HG03565 (cell line): ENCODE data around the gene SRRM3.
A peak's percentile ranks its signal among the peaks of the same experiment; 100 is the strongest.
"Not testable (repeated sequence)": the region's sequence is repeated elsewhere in the genome, so short reads cannot be mapped to it uniquely, and the experiment has no call there.

Experiments used
- ATAC-seq: cut with Tn5 transposase; IDR thresholded peaks from one replicate; pipeline ENCODE4 v1.9.1; 2021; ENCODE audit warnings: mild to moderate bottlenecking, moderate library complexity; ENCODE audit not compliant: unreplicated experiment

SRRM3 gene

DNA sequence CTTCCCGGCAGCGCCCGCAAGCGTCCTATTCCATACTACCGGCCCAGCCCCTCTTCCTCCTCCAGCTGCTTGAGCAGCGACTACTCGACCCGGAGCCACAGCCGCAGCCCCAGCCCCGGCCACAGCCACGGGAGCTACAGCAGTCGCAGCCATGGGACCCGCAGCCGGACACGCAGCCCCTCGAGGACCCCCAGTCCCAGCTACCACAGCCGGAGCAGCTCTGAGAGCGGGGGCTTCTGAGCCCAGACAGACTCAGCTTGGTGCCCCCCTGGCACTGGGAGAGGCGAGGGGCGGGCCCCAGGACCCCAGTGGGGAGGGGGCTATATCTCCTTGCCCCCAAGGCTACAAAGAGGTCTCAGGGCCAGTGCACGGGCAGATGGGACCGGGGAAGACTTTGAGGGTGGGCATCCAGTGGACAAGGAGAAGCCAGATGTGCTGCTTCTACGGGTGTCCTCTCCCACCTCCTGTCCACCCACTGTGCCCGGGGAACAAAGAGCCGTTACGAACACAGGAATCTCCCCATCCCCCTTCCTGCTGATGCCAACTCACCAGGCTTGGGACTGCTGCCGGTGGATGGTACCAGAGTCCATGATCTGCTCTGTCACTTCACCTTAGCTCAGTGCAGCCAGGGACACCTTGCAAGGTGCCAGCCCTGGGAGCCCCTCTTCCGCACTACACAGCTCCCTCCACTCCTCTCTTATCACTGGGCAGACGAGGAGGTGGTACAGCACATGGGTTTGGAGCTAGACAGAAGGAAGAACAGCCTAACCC lies 84.1 kb downstream of the SRRM3 start:
- no peak for ATAC-seq

- no peak for ATAC-seq
These were observed 85.2 kb downstream of the SRRM3 start for GRCh38 chr7:76286842-76287403.

DNA sequence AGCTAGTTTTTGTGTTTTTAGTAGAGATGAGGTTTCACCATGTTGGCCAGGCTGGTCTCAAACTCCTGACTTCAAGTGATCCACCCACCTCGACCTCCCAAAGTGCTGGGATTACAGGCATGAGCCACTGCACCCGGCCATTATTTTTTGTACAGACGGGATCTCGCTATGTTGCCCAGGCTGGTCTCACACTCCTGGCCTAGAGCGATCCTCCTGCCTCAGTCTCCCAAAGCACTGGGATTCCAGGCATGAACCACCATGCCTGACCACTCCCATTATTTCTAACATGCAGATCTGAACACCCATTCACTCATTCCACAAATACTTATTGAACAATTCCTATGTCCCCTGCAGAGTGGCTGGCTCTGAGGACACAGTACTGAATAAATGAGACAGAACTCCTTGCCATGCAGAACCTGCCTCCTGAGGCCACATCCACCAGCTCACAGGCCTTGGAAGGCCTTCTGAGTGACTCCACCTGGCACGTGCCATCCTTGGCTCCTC lies 89.2 kb downstream of the SRRM3 start:
- ATAC-seq, result not testable (repeated sequence)

DNA sequence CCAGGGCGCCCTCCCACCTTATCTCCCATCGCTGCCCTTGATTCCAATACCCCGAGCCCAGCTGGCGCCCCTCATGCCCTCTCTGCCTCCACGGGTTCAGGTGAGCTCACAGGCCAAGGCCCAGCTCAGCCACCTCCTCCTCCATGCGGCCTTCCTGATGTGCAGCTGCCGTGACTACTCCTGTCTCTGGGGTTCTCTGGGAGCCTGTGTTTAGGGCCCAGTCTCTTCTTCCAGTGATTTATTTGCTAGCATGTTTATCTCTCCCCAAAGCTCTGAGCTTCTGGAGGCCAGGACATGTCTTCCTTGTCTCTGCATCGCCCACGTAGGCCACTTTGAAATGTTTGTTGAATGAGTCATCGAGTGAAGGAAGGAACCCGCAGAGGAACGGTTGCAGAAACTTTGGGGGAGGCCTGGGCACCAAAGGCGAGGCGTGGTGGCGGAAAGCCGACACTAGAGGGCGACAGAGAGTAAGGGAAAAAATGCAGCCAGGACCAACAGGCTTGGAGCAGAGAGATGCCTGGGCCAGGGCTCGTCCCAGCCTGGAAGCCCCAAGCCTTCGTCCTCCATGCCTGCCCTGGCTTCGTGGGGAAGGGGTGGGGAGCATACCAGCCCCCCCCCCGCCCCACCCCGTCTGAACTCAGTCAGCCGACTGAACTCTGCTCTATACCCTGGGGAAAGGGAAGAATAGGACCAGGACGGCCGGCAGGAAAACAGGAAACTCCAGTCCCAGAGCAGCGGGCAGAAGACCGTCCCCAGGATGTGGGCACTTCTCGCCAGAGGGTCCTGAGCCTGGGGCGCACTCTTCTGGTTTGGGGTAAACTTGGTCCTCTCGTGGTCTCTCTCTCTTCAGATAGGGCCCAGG lies 89.9 kb downstream of the SRRM3 start:
- ATAC-seq, result peak; percentile 49

- ATAC-seq, result no peak
These were observed 90.5 kb downstream of the SRRM3 start for GRCh38 chr7:76292213-76292573.

- ATAC-seq, result not testable (repeated sequence)
These were observed 91.2 kb downstream of the SRRM3 start for GRCh38 chr7:76292911-76293310.

DNA sequence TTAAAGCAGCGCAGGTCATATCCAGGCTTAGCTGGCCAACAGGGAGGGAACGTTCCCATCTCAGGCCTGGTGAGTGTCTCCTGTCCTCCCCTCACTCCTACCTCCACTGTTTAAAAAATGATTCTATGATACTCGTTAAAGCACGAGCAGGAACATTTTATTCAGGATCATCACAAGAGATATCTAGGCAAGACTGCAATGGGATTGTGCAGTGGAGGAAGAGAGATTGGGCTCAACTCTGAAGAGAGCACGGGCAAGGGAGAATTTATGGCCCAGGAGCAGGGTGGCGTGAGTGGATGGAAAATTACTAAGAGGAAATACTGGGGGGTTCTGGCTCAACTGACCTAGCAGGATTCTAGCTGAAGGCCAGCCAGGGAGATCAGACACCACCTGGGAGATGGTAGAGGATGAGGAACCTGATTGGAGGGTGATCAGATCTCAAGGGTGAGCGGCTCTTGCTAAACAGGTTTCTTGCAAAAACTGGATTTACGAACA lies 91.8 kb downstream of the SRRM3 start:
- no peak for ATAC-seq

- no peak for ATAC-seq
These were observed 92.8 kb downstream of the SRRM3 start for GRCh38 chr7:76294344-76295024.

DNA sequence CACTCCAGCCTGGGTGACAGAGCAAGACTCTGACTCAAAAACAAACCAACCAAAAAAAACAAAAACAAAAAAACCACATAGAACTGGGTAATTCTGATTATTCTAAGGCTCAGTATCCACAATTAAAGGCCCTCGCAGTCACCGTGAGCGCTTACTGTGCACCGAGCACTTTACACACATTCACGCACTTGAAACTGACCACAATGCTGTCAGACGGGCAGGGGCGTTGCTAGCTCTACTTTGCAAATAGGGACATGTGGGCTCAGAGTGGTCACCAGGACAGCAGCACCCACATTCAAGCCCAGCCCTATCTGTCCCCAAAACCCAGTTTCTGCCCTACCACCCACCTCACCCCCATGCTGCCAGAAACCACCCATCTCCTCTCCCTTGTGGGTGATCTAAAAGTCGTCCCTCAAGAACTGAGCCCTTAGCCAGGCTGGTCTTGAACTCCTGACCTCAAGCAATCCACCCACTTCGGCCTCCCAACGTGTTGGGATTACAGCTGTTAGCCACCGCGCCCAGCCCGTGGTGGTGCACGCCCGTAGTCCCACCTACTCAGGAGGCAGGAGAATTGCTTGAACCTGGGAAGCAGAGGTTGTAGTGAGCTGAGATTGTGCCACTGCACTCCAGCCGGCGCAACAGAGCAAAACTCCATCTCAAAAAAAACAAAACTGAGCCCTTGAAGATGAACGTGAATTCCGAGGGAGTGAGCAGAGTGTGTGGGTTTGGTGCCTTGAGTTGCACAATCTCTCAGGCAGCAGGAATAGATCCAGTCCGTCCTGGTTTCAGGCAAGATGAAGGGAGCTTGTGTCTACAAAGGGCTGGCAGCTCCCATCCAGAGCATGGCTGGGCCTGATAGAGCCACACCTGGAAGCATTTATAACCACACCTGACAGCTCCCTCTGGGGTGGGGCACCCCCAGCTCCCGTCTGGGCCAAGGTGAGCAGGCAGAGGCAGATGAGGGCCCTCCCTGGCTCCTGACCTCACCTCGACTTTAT lies 95.3 kb downstream of the SRRM3 start:
- ATAC-seq, result no peak

GRCh38 chr7:76300166-76300731 lies 98.6 kb downstream of the SRRM3 start:
- ATAC-seq, result no peak

DNA sequence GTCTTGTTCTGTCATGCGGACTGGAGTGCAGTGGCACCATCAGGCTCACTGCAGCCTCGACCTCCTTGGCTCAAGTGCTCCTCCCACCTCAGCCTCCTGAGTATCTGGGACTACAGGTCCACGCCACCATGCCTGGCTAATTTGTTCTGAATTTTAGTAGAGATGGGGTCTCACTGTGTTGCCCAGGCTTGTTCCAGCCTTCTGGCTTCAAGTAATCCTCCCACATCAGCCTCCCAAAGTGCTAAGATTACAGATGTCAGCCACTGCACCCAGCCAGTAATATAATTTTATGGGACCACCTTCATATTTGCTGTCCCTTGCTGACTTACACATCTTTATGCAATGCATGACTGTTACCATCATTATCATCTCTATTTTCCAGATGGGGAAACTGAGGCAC lies 99.3 kb downstream of the SRRM3 start:
- no peak for ATAC-seq

GRCh38 chr7:76302347-76303201 lies 100.9 kb downstream of the SRRM3 start, which contains the start of gene HSPB1:
HSPB1 (plus strand) TSS chr7:76302673; CDS start chr7:76302713, 40 bp downstream.
- peak; percentile 45 for ATAC-seq

DNA sequence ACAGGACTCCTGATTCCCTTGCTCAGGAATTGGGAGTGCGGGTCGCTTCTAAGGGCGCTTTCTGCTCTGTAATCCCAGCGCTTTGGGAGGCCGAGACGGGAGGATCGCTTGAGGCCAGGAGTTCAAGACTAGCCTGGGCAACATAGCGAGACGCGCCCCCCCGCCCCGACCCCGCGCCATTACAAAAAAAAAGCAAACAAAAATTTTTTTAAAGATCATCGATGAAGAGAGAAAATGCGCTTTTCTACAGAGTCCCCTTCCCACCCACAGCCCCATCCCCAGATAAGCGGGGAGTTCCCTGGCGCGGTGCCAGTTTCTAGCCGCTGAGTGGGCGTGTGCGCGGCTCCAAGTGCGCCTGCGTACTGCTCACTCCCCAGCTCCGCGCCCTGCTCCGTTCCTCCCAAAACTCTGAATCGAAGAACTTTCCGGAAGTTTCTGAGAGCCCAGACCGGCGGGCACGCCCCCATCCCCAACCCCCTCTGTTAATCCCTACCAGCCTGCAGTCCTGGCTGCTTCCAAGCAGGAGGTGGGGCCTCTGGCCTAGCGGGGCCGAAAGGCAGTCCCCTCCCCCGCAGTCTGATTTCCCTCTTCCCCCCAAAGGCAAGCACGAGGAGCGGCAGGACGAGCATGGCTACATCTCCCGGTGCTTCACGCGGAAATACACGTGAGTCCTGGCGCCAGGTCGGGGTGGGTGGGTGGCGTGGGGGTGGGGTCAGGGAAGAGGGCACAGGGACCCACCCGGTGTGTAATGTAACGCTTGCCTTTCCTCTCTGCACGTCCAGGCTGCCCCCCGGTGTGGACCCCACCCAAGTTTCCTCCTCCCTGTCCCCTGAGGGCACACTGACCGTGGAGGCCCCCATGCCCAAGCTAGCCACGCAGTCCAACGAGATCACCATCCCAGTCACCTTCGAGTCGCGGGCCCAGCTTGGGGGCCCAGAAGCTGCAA lies 101.8 kb downstream of the SRRM3 start:
- ATAC-seq, result peak; percentile 41

GRCh38 chr7:76304888-76305375 lies 103.2 kb downstream of the SRRM3 start:
- ATAC-seq, result no peak

GRCh38 chr7:76308874-76309273 lies 107.2 kb downstream of the SRRM3 start:
- not testable (repeated sequence) for ATAC-seq

GRCh38 chr7:76309341-76310101 lies 107.8 kb downstream of the SRRM3 start:
- ATAC-seq, result not testable (repeated sequence)
